Measurements from ENCODE around the gene RAX. TPM values are rescaled to one million over a fixed set of nuclear protein-coding genes. Genes with fewer than 3 reads are reported as not detected.

RAX gene
- total and polyA plus RNA-seq, 2 of the 4 experiments (the other 2 are of a cell fraction), result not detected

- dilution Hi-C loops (cut with HindIII; ENCODE audit: low sequenced_read_pairs, unreplicated experiment), result no loop called here
- 0% methylated on average over 13 of the region's 46 CpGs; no CpG with 5 or more reads in 1 of the 2 experiments for WGBS, 2 experiments (ENCODE audit: extremely low coverage in 2 of 2, insufficient read length in 1 of 2)
- H4K91ac ChIP-seq (ENCODE audit: insufficient read depth, low read depth, low read length), result no peak overlapping the region
Observed at GRCh38 chr18:59308248-59308937, 35.1 kb upstream of the RAX start.

More at GRCh38 chr18:59308248-59308937, 35.1 kb upstream of the RAX start:
- peak; percentile 45 for DNase-seq
- no peak overlapping the region for H2BK15ac ChIP-seq (ENCODE audit: low read depth, low read length)
- H2AK5ac ChIP-seq (ENCODE audit: low read depth, low read length), result no peak overlapping the region
- in situ Hi-C loops (cut with MboI; ENCODE audit: low sequenced_read_pairs), result loop anchor here (5.0 kb wide), 1 partner anchor 89 kb away; no protein-coding TSS in a partner anchor
- H4K20me1 ChIP-seq (ENCODE audit: insufficient read depth, low read length), result no peaks in the 10 kb centered on the region
- H2AK9ac ChIP-seq (replicated peaks; ENCODE audit: low read depth, low read length, poor library complexity), result no peak overlapping the region
- ChIA-PET POLR2A (ENCODE audit: unreplicated experiment) (no interaction called here), CTCF (interaction anchor here (0.6 to 2.3 kb wide), 18 partner anchors 10 to 577 kb away, joined by 3 to 51 read pairs (median 5); no protein-coding TSS in a partner anchor)
- H2AFZ ChIP-seq (replicated peaks; ENCODE audit: low read length, poor library complexity), result peak overlapping the region; percentile 83
- no peak overlapping the region for H3K56ac ChIP-seq (ENCODE audit: extremely low read depth, insufficient read depth, low read length)
- no peak overlapping the region for H3K9ac ChIP-seq (ENCODE audit: low read depth, low read length)
- H3K9me3 ChIP-seq (ENCODE audit: control insufficient read depth, insufficient read depth, low read length), result no peaks in the 10 kb centered on the region
- peaks cover 62% of the 10 kb centered on the region for H3K27me3 ChIP-seq (ENCODE audit: control insufficient read depth, insufficient read depth, low read length)
- H3K4me1 ChIP-seq (ENCODE audit: control insufficient read depth, insufficient read depth, low read length), result peaks cover 2% of the 10 kb centered on the region; the same call in 1 of the 2 replicates
- peak overlapping the region; percentile 39 for H3K4me3 ChIP-seq (ENCODE audit: insufficient read depth, low read depth, low read length)
- no peak overlapping the region for H3K14ac ChIP-seq (replicated peaks; ENCODE audit: low read depth, low read length)
- H3K9me1 ChIP-seq (ENCODE audit: insufficient read depth, low read length), result no peaks in the 10 kb centered on the region
- H3K18ac ChIP-seq (ENCODE audit: low read depth, low read length), result no peak overlapping the region
- intact Hi-C loops (cut with micrococcal nuclease), result loop anchor here (1.0 to 2.0 kb wide), 3 partner anchors 59 to 515 kb away; no protein-coding TSS in a partner anchor
- H3K4ac ChIP-seq (ENCODE audit: low read depth, low read length), result no peak overlapping the region
- peak overlapping the region; percentile 97 for H3K4me2 ChIP-seq (ENCODE audit: low read depth, low read length)
- no peak overlapping the region for H3K23ac ChIP-seq (ENCODE audit: low read depth, low read length)
- no peaks in the 10 kb centered on the region for H3K36me3 ChIP-seq (ENCODE audit: control insufficient read depth, insufficient read depth, low read length)
- H2BK120ac ChIP-seq (ENCODE audit: low read depth, low read length), result no peak overlapping the region
- peak; percentile 100 for ATAC-seq (ENCODE audit: low read depth)
- H4K5ac ChIP-seq (ENCODE audit: low read depth, low read length), result no peak overlapping the region
- H3K27ac ChIP-seq (ENCODE audit: insufficient read depth, low read length), result no peak overlapping the region
- H2BK20ac ChIP-seq (ENCODE audit: low read depth, low read length), result no peak overlapping the region
- BruUV-seq (replicated peaks), result no TSS peak
- H3K79me1 ChIP-seq (ENCODE audit: low read depth in 1 of 2, low read length in 2 of 2), result no peaks in the 10 kb centered on the region
- H4K8ac ChIP-seq (ENCODE audit: low read depth in 2 of 2, low read length in 2 of 2), result no peak overlapping the region
- H2BK5ac ChIP-seq (ENCODE audit: low read depth, low read length, poor library complexity, severe bottlenecking), result no peak overlapping the region
- no peak for TF ChIP-seq NFE2L2 (IDR thresholded peaks at IDR 0.05; ENCODE audit: low read depth, low read length)
- TF ChIP-seq RAD21 (IDR thresholded peaks at IDR 0.05; ENCODE audit: low read length), result peak; percentile 73
- no peak for TF ChIP-seq MAFK (IDR thresholded peaks at IDR 0.05; ENCODE audit: low read depth, low read length)
- TF ChIP-seq USF2 (IDR thresholded peaks at IDR 0.05; ENCODE audit: low read depth, low read length), result no peak
- TF ChIP-seq RCOR1 (IDR thresholded peaks at IDR 0.05; ENCODE audit: insufficient replicate concordance, low read length), result no peak
- peak; percentile 76 for TF ChIP-seq SMC3 (IDR thresholded peaks at IDR 0.05; ENCODE audit: low read depth, low read length)
- TF ChIP-seq RFX5 (IDR thresholded peaks at IDR 0.05; ENCODE audit: low read depth, low read length), result no peak
- TF ChIP-seq CTCF (conservative IDR thresholded peaks at IDR 0.05; ENCODE audit: low read depth, low read length), result peak; percentile 80
- no peak for TF ChIP-seq POLR2A (IDR thresholded peaks at IDR 0.05; ENCODE audit: low read depth, low read length)
- no peak for TF ChIP-seq ELK1 (IDR thresholded peaks at IDR 0.05; ENCODE audit: borderline replicate concordance, low read depth, low read length)
- TF ChIP-seq FOS (IDR thresholded peaks at IDR 0.05; ENCODE audit: low read depth, low read length), result no peak
- TF ChIP-seq MAZ (IDR thresholded peaks at IDR 0.05; ENCODE audit: borderline replicate concordance, low read depth, low read length), result no peak
- TF ChIP-seq CHD1 (IDR thresholded peaks at IDR 0.05; ENCODE audit: low read depth, low read length), result no peak
- TF ChIP-seq BHLHE40 (IDR thresholded peaks at IDR 0.05; ENCODE audit: low read depth, low read length), result no peak
- no peak for TF ChIP-seq MXI1 (IDR thresholded peaks at IDR 0.05; ENCODE audit: borderline replicate concordance, low read depth, low read length)

Data from IMR-90 (cell line).